Frontal cortex (tissue), 4 donors: Measurements from ENCODE around the gene CEP78. TPM values are rescaled to one million over a fixed set of nuclear protein-coding genes. Genes with fewer than 3 reads are reported as not detected.
A peak's percentile ranks its signal among the peaks of the same experiment; 100 is the strongest.
"Not testable (repeated sequence)": the region's sequence is repeated elsewhere in the genome, so short reads cannot be mapped to it uniquely, and the experiment has no call there.

Experiments used
- DNase-seq, 2 donors: peaks; one replicate each; pipeline ENCODE4 v3.0.0; 2012; ENCODE audit warnings: low spot score in 2 of 2
- FAIRE-seq: peaks from 2 replicates; lab custom pipeline; 2012; peaks lifted over from hg19 to GRCh38; lab: Jason Lieb, UNC
- total RNA-seq: library from RNA; depleted of rRNA; stranded (reverse); fragments of >200 nt; gene quantifications from one replicate; pipeline ENCODE4 v1.2.3, GENCODE V29; 2014
- donor health status: control.
- donor health status: control.
- donor health status: control.

CEP78 gene
- total RNA-seq, 1 donor from 2014 or later = 42.0 TPM

- FAIRE-seq (no peak), DNase-seq (no peak)
Observed at GRCh38 chr9:78230761-78231160, 5.1 kb upstream of the CEP78 start.

- not testable (repeated sequence) for DNase-seq, FAIRE-seq
Observed at GRCh38 chr9:78232471-78232870, 3.4 kb upstream of the CEP78 start.

- FAIRE-seq (no peak), DNase-seq (no peak)
Observed at GRCh38 chr9:78234810-78235209, 1.1 kb upstream of the CEP78 start.

- FAIRE-seq = no peak
- DNase-seq = peak; percentile 23 to 44
Observed at GRCh38 chr9:78235256-78235761, 566 bp upstream of the CEP78 start.

GRCh38 chr9:78236551-78236910 is 656 bp downstream of the CEP78 start:
- FAIRE-seq (no peak), DNase-seq (peak; percentile 16 to 33)

GRCh38 chr9:78238046-78239038 is 2.5 kb downstream of the CEP78 start:
- FAIRE-seq (no peak), DNase-seq (no peak)

- DNase-seq = no peak
- no peak for FAIRE-seq
Observed at GRCh38 chr9:78239506-78239905, 3.6 kb downstream of the CEP78 start.

GRCh38 chr9:78242041-78242440 is 6.2 kb downstream of the CEP78 start:
- DNase-seq = no peak
- FAIRE-seq = no peak

- DNase-seq (no peak), FAIRE-seq (no peak)
Observed at GRCh38 chr9:78243130-78243529, 7.3 kb downstream of the CEP78 start.

GRCh38 chr9:78245401-78245800 is 9.5 kb downstream of the CEP78 start:
- no peak for FAIRE-seq
- DNase-seq = no peak

GRCh38 chr9:78248635-78249034 is 12.8 kb downstream of the CEP78 start:
- DNase-seq (no peak), FAIRE-seq (no peak)

GRCh38 chr9:78249542-78249941 is 13.7 kb downstream of the CEP78 start:
- FAIRE-seq (peak; percentile 76), DNase-seq (no peak)

- no peak for FAIRE-seq
Observed at GRCh38 chr9:78252616-78253015, 16.7 kb downstream of the CEP78 start.

GRCh38 chr9:78253285-78253684 is 17.4 kb downstream of the CEP78 start:
- FAIRE-seq (no peak), DNase-seq (no peak)

More at GRCh38 chr9:78252616-78253015, 16.7 kb downstream of the CEP78 start:
- DNase-seq = no peak

- DNase-seq = peak in 1 of 2 donors; percentile 18
- peak; percentile 99 for FAIRE-seq
Observed at GRCh38 chr9:78261403-78262001, 25.6 kb downstream of the CEP78 start.

- DNase-seq = no peak
Observed at GRCh38 chr9:78262655-78263054, 26.8 kb downstream of the CEP78 start.

GRCh38 chr9:78267889-78268288 is 32.0 kb downstream of the CEP78 start:
- FAIRE-seq (no peak), DNase-seq (no peak)

More at GRCh38 chr9:78262655-78263054, 26.8 kb downstream of the CEP78 start:
- no peak for FAIRE-seq

- no peak for FAIRE-seq
Observed at GRCh38 chr9:78269784-78270183, 33.9 kb downstream of the CEP78 start.

GRCh38 chr9:78272307-78272706 is 36.4 kb downstream of the CEP78 start:
- FAIRE-seq (no peak), DNase-seq (no peak)

More at GRCh38 chr9:78269784-78270183, 33.9 kb downstream of the CEP78 start:
- DNase-seq = no peak

GRCh38 chr9:78273761-78274160 is 37.9 kb downstream of the CEP78 start:
- DNase-seq = no peak
- no peak for FAIRE-seq
